ENCODE data around the gene DNMBP.

DNMBP gene

DNA sequence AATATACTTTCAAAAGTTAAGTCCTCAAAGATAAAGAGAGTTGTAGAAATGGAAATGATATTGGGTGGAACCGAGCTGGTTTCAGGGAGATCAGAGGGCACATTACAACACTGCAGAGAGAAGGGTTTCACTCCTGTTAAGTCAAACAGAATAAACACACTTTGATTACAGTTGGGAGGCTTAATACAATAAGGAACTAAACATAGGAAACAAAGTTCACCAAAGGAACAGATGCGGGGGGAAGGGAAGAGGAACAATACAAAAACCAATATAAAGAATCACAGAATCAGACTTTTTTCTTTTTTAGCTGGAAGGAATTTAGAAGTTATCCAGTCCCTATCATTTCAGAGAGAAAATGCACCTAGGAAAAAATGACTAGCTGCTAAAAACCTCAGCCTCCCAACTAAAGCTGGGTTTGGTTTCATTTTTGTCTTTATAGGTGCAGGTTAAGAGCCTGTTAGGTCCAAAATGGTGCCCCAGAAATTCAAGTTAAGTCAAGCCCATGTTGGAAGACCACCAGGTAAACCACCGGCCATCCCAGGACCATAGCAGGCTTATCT, 81.9 kb downstream of the DNMBP start:
- H3K36me3 Mint-ChIP-seq, result peaks cover 17% of the 10 kb centered on the region
- ATAC-seq, result no peak
- peaks cover 13% of the 10 kb centered on the region for H3K4me1 Mint-ChIP-seq
- no peak overlapping the region for H3K27ac Mint-ChIP-seq
- H3K27me3 Mint-ChIP-seq, result no peaks in the 10 kb centered on the region
- no peak overlapping the region for H3K4me3 Mint-ChIP-seq
- H3K9me3 Mint-ChIP-seq, result no peaks in the 10 kb centered on the region

DNA sequence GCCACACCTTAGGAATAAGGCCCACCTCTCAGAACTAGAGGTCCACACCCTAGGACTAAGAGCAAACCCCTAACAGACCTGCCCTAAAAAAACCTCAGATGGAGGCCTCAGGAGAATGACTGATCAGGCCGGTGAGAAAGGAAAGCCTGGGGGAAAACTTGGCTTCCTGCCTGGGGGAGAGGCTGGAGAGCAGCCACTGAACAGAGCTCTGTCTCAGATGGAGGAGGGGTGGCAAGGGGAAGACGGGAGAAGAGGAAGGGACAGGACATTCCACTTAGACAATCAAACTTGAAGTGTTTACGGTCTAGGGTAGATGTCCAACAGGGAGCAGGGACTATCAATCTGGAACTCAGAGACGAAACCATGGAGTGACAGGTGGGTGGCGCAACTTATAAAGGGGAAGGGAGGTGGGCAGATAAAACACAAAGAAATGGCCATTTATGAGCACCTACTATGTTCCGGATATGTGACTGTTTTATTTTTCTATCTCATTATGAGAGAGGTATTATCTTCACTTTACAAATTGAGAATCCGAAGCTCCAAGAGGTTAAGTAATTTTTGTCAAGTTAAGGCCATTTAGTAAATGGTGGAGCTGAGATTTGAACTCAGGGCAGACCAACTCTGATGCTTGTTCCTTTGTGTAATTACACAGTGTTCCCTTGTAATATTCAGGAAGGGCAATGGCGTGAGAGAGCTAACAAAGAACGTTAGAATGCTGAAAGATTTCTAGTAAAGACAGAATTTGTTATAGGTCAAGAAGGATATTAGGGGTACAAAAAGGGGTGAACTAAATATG, 82.6 kb downstream of the DNMBP start:
- H3K4me1 Mint-ChIP-seq, result peaks cover 14% of the 10 kb centered on the region
- no peak for ATAC-seq
- no peaks in the 10 kb centered on the region for H3K9me3 Mint-ChIP-seq
- H3K4me3 Mint-ChIP-seq, result no peak overlapping the region
- no peak overlapping the region for H3K27ac Mint-ChIP-seq
- H3K36me3 Mint-ChIP-seq, result peaks cover 17% of the 10 kb centered on the region
- H3K27me3 Mint-ChIP-seq, result no peaks in the 10 kb centered on the region

DNA sequence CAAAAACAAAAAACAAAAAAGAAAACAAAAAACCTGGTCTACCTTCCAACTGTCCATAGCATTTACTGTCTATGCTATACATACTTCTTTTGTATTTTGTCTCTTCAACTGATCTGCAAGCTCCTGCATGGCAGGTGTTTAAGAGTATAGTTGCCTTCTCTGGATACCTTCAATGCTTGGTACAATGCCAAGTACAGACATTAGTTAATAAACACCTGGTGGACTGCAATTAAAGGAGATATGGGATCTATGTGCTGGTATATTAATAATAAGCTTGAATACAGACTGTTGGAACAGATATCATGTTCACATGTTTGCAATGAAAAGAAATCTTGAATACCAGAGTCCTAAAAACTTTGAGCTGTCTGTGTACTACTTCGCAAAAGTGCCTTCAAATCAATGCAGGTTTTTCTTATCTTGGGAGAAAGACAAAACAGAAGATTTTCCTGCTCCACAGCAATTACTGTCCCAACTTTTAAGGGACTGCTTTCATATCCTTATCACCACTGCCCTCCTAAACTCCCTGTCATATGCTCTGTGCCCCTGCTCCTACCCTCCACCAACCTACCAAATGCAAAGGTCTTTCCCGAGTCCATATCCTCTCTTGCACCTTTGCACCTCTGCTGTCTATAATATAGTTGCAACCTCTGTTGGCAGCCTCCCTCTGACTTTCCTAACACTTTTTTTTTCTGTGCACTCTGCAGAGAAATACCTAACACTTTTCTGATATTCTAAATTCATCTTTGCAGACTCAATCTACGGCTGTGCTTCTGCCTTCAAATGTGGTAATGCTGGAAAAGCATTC, 85.1 kb downstream of the DNMBP start:
- Mint-ChIP-seq H3K27me3 (no peaks in the 10 kb centered on the region), H3K4me3 (no peak overlapping the region), H3K36me3 (peaks cover 20% of the 10 kb centered on the region), H3K4me1 (peaks cover 17% of the 10 kb centered on the region), H3K9me3 (no peaks in the 10 kb centered on the region), H3K27ac (no peak overlapping the region)
- ATAC-seq, result no peak

DNA sequence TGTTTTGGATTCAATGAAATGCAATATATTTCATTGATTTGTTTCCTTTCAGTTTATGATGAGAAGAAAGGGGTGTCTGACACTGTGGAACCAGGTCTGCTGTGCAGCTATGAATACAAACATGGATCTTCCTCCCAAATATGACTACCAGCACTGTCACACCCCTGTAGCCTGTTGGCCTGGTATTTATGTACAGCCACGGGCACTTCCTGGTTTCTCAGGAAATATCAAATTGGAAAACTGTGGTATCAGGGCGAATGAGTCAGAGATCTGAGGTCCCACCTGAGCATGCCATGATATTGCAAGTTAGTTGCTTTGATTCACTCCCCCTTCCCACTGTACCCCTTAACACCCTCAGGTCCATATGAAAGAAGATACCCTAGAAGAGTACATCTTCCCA, 87.8 kb downstream of the DNMBP start:
- Mint-ChIP-seq H3K9me3 (no peaks in the 10 kb centered on the region), H3K27me3 (no peaks in the 10 kb centered on the region), H3K4me1 (peaks cover 11% of the 10 kb centered on the region), H3K27ac (no peak overlapping the region), H3K36me3 (peaks cover 16% of the 10 kb centered on the region), H3K4me3 (no peak overlapping the region)
- no peak for ATAC-seq

DNA sequence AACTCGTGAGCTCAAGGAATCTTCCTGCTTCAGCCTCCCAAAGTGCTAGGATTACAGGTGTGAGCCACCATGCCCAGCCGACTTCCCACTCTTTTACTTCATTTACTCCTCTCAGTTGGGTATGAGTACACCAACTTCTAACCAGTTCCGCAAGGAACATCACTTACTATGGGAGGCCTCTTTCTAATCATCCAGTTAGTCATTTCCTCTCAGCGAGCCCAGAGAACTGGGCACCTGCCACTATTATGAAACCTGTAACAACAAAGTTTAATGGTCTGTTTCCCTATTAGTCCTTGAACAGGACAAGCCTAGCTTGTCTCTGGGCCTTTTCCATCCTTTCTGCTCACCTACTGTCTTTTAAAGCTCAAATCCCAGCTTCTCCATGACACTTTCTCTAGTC, 88.8 kb downstream of the DNMBP start:
- Mint-ChIP-seq H3K9me3 (no peaks in the 10 kb centered on the region), H3K27ac (no peak overlapping the region)
- ATAC-seq, result no peak

DNA sequence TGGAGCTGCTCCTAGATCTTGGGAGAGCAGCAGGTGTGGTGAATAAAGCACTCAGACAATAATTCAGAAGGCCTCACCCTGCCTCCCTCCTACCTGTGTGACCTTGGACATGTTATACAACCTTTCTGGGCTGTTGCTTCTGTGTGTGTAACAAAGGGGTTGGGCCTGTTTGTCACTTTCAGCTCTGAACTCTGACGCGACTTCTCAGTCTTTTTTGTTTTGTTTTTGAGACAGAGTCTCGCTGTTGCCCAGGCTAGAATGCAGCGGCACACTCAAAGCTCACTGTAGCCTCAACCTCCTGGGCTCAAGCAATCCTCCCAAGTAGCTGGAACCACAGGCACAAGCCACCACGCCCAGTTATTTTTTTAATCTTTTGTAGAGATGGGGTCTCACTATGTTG, 89.3 kb downstream of the DNMBP start:
- ATAC-seq, result no peak
- Mint-ChIP-seq H3K27me3 (no peaks in the 10 kb centered on the region), H3K36me3 (peaks cover 16% of the 10 kb centered on the region), H3K4me1 (peaks cover 9% of the 10 kb centered on the region), H3K9me3 (no peaks in the 10 kb centered on the region), H3K4me3 (no peak overlapping the region), H3K27ac (no peak overlapping the region)

More for the DNA sequence above, 88.8 kb downstream of the DNMBP start:
- H3K27me3 Mint-ChIP-seq, result no peaks in the 10 kb centered on the region
- H3K36me3 Mint-ChIP-seq, result peaks cover 16% of the 10 kb centered on the region
- no peak overlapping the region for H3K4me3 Mint-ChIP-seq
- peaks cover 9% of the 10 kb centered on the region for H3K4me1 Mint-ChIP-seq

DNA sequence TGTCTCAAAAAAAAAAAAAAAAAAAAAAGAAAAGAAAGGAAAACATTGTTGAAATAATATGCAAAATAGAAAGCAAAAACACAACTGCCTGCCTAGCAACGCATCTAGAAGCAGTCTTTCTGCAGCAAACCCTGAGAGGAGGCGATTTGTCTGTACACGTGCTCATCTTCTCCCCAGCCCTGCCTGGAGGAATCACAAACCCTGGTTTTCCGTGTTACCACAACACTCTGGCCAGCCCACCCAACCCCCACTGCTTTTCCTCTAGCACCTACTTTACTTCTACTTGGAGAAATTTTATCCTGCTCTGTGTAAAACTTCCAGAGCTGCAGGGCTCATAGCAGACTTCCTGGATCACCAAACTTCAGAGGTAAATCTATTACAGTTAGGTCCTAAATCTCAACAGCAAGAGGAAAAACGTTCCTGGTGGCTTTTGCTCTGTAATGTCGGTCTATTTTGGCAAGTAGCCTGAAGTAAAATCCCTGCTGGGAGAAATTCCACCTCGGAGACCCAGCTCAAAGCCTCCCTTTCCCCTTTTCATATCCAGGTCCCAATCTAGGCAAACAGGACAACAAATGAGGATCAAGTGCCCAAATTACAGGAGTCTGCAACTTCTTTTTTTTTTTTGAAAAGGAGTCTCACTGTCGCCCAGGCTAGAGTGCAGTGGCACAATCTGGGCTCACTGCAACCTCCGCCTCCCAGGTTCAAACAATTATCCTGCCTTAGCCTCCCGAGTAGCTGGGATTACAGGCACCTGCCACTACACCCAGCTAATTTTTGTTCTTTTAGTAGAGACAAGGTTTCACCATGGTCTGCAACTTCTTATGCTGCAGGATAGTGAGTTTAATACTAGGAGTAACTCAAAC, 91.6 kb downstream of the DNMBP start:
- H3K9me3 Mint-ChIP-seq, result no peaks in the 10 kb centered on the region
- H3K36me3 Mint-ChIP-seq, result peaks cover 17% of the 10 kb centered on the region
- H3K4me3 Mint-ChIP-seq, result no peak overlapping the region
- no peak overlapping the region for H3K27ac Mint-ChIP-seq
- peaks cover 9% of the 10 kb centered on the region for H3K4me1 Mint-ChIP-seq
- H3K27me3 Mint-ChIP-seq, result no peaks in the 10 kb centered on the region
- ATAC-seq, result no peak

DNA sequence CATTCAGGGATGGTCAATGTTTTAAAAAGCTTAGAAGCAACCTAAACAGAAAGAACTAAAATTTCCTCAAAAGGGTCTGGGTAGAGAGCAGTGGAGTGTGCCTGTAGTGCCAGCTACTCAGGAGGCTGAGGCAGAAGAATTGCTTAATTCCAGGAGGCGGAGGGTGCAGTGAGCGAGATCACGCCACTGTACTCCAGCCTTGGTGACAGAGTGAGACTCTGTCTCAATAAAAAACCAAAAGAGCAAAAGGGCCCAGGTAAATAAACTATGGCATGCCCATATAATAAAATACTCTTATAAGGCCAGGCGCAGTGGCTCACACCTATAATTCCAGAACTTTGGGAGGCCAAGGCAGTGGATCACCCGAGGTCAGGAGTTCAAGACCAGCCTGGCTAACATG, 93.0 kb downstream of the DNMBP start:
- Mint-ChIP-seq H3K27ac (no peak overlapping the region), H3K36me3 (peaks cover 17% of the 10 kb centered on the region), H3K4me1 (peaks cover 5% of the 10 kb centered on the region), H3K27me3 (no peaks in the 10 kb centered on the region), H3K9me3 (no peaks in the 10 kb centered on the region), H3K4me3 (no peak overlapping the region)
- no peak for ATAC-seq

DNA sequence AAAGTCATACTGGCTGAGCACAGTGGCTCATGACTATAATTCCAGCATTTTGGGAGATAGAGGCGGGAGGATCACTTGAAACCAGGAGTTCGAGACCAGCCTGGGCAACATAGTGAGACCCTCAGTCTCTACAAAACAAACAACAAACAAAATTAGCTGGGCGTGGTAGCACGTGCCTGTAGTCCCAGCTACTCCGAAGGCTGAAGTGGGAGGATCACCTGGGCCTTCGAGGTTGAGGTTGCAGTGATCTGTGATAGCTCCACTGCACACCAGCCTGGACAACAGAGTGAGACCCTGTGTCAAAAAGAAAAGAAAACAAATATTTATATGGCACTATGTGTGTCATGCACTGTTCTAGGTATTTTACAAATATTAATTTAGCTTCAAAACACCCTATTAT, 94.3 kb downstream of the DNMBP start:
- H3K27me3 Mint-ChIP-seq, result no peaks in the 10 kb centered on the region

DNA sequence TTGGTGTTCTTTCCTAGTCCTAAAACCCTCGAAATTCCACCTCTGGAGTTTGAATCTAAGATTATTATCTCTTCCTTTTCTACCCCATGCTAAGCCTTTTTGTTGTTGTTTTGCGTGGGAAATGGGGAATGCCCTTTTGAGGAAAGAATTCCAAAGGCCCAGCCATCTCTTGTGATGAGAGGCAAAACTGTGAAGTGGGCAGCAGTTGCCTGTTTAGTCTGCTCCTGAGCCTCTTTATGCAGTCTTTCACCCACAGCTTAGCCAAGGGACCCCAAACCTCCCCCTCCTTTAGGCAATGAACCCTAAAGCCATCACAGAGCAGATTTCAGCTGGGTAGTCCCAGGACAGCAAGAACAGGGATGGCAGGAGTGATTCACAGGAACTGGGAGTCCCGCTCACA, 95.5 kb downstream of the DNMBP start:
- H3K4me3 Mint-ChIP-seq, result no peak overlapping the region
- no peaks in the 10 kb centered on the region for H3K9me3 Mint-ChIP-seq
- H3K4me1 Mint-ChIP-seq, result peaks cover 5% of the 10 kb centered on the region
- ATAC-seq, result no peak
- H3K27ac Mint-ChIP-seq, result no peak overlapping the region
- no peaks in the 10 kb centered on the region for H3K27me3 Mint-ChIP-seq
- H3K36me3 Mint-ChIP-seq, result peaks cover 10% of the 10 kb centered on the region

More for the DNA sequence above, 94.3 kb downstream of the DNMBP start:
- H3K36me3 Mint-ChIP-seq, result peaks cover 11% of the 10 kb centered on the region
- ATAC-seq, result no peak
- H3K9me3 Mint-ChIP-seq, result no peaks in the 10 kb centered on the region
- peaks cover 5% of the 10 kb centered on the region for H3K4me1 Mint-ChIP-seq
- no peak overlapping the region for H3K4me3 Mint-ChIP-seq
- H3K27ac Mint-ChIP-seq, result no peak overlapping the region

DNA sequence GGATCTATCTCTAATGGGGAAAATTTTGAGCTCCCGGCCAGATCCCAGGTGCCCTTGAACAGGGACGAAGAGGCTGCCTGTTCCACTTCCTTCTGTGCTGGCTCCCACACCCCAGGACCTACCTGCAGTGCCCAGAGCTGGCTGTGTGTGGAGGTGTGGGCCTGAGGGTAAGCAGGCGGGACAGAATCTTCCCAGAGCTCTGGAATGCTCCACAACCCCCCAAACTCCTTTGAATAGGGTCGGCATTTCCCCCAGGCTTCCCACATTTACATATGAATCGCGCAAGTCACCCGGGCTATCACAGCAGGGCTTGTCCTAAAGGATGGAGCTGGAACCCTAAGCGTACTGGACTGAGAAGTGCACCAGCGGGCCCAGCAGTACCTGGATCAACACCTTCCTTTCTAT, 95.9 kb downstream of the DNMBP start:
- Mint-ChIP-seq H3K27ac (no peak overlapping the region), H3K36me3 (peaks cover 10% of the 10 kb centered on the region), H3K9me3 (no peaks in the 10 kb centered on the region), H3K4me3 (no peak overlapping the region), H3K4me1 (peaks cover 5% of the 10 kb centered on the region), H3K27me3 (no peaks in the 10 kb centered on the region)
- no peak for ATAC-seq

DNA sequence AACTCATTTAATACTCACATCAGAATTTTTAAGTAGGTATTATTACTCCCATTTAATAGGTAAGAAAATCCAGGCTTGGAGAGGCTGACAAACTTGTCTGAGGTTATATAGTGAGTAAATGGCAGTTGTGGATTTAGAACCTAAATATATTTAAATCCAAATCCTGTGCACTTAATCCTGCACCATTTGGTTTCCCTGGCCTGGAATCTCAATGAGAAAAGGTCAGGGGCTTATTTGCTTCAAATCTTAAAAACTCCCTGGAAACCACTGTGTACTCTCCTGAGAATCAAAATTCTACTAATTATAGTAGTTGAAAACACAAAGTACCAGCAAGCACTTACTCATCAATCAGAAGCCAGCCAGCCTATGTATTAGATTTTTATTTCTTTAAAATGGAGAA, 97.7 kb downstream of the DNMBP start:
- no peak overlapping the region for H3K27ac Mint-ChIP-seq
- H3K4me1 Mint-ChIP-seq, result no peaks in the 10 kb centered on the region
- H3K27me3 Mint-ChIP-seq, result no peaks in the 10 kb centered on the region
- peaks cover 21% of the 10 kb centered on the region for H3K36me3 Mint-ChIP-seq
- no peak for ATAC-seq
- no peaks in the 10 kb centered on the region for H3K9me3 Mint-ChIP-seq
- no peak overlapping the region for H3K4me3 Mint-ChIP-seq

DNA sequence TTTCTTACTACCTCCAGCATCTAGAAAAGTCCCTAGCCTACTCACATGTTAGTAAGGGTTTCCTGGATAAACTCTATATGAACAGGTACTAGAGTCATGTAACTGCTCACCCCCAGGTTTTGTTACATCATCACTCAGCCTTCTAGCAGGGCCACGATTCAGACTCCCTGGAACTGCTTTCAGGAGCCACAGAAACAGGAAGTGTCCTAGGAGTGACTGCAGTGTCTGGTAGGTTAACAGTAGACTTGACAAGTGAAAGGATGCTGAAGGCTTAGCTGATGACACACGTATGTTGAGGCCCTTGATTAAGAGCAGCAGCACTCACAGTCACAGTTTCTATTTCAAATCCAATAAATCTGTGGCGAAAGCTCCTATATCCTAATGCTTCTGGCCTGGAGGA, 101.2 kb downstream of the DNMBP start:
- H3K4me3 Mint-ChIP-seq, result no peak overlapping the region
- H3K4me1 Mint-ChIP-seq, result no peaks in the 10 kb centered on the region
- peaks cover 46% of the 10 kb centered on the region for H3K36me3 Mint-ChIP-seq
- no peaks in the 10 kb centered on the region for H3K9me3 Mint-ChIP-seq
- H3K27me3 Mint-ChIP-seq, result no peaks in the 10 kb centered on the region
- no peak overlapping the region for H3K27ac Mint-ChIP-seq
- ATAC-seq, result no peak

DNA sequence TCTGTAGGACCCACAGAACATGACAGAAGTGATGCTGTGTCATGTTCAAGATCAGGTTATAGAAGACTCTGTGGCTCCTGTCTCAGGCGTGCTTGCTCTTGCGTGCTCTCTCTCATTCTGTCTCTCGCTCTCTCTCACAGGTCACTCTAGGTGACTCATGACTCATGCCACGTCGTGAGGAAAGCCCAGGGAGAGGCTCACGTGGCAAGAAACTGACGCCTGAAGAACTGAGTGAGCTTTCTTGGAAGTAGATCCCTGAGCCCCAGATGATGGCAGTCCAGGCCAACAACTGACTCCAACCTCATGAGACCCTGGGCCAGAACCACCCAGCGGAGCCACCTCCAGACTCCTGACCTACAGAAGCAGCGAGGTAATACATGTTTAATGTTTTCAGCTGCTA, 103.3 kb downstream of the DNMBP start:
- H3K4me1 Mint-ChIP-seq, result no peaks in the 10 kb centered on the region

DNA sequence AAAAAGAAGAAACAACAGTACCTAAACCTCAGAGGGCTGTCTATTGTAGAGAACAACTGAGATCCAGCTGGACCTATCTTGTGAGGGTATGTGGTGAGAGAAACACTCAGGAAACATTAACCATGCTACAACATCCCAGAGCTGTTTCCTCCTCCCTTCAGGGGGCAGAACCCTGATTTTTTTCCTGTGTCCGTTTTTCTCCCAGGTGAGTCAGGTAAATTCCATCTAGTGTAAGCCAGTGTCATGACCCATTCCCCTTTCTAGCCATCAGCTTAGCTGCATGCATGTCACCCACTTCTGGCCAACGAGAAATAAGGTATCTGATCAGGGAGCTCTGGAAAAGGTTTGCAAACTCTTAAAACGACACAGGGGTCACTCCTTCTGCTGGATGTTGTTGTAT, 103.8 kb downstream of the DNMBP start:
- H3K4me1 Mint-ChIP-seq, result no peaks in the 10 kb centered on the region
- no peaks in the 10 kb centered on the region for H3K27me3 Mint-ChIP-seq
- ATAC-seq, result no peak
- no peaks in the 10 kb centered on the region for H3K9me3 Mint-ChIP-seq
- H3K4me3 Mint-ChIP-seq, result no peak overlapping the region
- no peak overlapping the region for H3K27ac Mint-ChIP-seq
- H3K36me3 Mint-ChIP-seq, result peaks cover 58% of the 10 kb centered on the region

More for the DNA sequence above, 103.3 kb downstream of the DNMBP start:
- peaks cover 56% of the 10 kb centered on the region for H3K36me3 Mint-ChIP-seq
- H3K4me3 Mint-ChIP-seq, result no peak overlapping the region
- H3K27me3 Mint-ChIP-seq, result no peaks in the 10 kb centered on the region
- no peak for ATAC-seq
- H3K27ac Mint-ChIP-seq, result no peak overlapping the region
- no peaks in the 10 kb centered on the region for H3K9me3 Mint-ChIP-seq

Measured in stimulated activated memory B cell treated with anti-CD40 and anti-IgM and Interleukin-4, amounts not matched to agents 10 μg/mL and 1 μg/mL and 100 μg/mL, for 72 hours (primary cell).